Gastroesophageal sphincter (tissue), 4 donors: ENCODE measurements around the gene TMPO. TPM values are rescaled to one million over a fixed set of nuclear protein-coding genes. Genes with fewer than 3 reads are reported as not detected.
"Not testable (repeated sequence)": the region's sequence is repeated elsewhere in the genome, so short reads cannot be mapped to it uniquely, and the experiment has no call there.

Source experiments
- ATAC-seq: fragments of 150-250 bp; one replicate; pipeline ENCODE4 v1.9.1; 2016; ENCODE audit warnings: mild to moderate bottlenecking, moderate library complexity
- H3K27ac ChIP-seq, 4 donors: fragments of 200-600 bp; sonication (generic) in 3 of 4; 1 replicate in 3 of 4; 2 replicates in 1 of 4; pipeline ENCODE4 v1.5.1; 2016 to 2019
- H3K27me3 ChIP-seq: fragments of 200-600 bp; sonication (generic); one replicate; pipeline ENCODE4 v1.5.1; 2019
- H3K36me3 ChIP-seq, 2 donors: fragments of 200-600 bp; sonication (generic); one replicate each; pipeline ENCODE4 v1.5.1; 2019; ENCODE audit warnings: control low read depth in 1 of 2
- H3K4me1 ChIP-seq, 3 donors: fragments of 200-600 bp; sonication (generic); 1 replicate in 2 of 3; 2 replicates in 1 of 3; pipeline ENCODE4 v1.5.1; 2016 to 2019; ENCODE audit warnings: control low read depth in 2 of 3
- H3K4me3 ChIP-seq, 2 donors: fragments of 200-600 bp; sonication (generic); one replicate each; pipeline ENCODE4 v1.5.1; 2019; ENCODE audit warnings: mild to moderate bottlenecking in 1 of 2, moderate library complexity in 1 of 2
- H3K9me3 ChIP-seq, 3 donors: fragments of 200-600 bp; sonication (generic); one replicate each; pipeline ENCODE4 v1.5.1; 2017 to 2019; ENCODE audit warnings: control low read depth in 2 of 3
- EP300 ChIP-seq: sonication (generic); formaldehyde crosslinking; IDR thresholded peaks from one replicate; pipeline ENCODE4 v1.6.1; 2017; ENCODE audit warnings: antibody characterized with exemption, mild to moderate bottlenecking
- POLR2A ChIP-seq, 2 donors: fragments of 450-650 bp; IDR thresholded peaks; one replicate each; pipeline ENCODE4 v1.6.1; 2017; ENCODE audit warnings: antibody characterized with exemption in 2 of 2, mild to moderate bottlenecking in 2 of 2, moderate library complexity in 1 of 2
- POLR2AphosphoS5 ChIP-seq: sonication (generic); formaldehyde crosslinking; IDR thresholded peaks from one replicate; pipeline ENCODE4 v1.6.1; 2017; ENCODE audit warnings: antibody characterized with exemption
- WGBS, 2 donors: methylation state at CpG; one replicate each; pipeline ENCODE4 v1.1.5; 2018; ENCODE audit warnings: low coverage in 1 of 2; 5-methylcytosine and 5-hydroxymethylcytosine counted together
- small RNA-seq, 4 donors: library from RNA; depleted of rRNA; stranded (forward); fragments of <200 nt; gene quantifications; one replicate each; pipeline ENCODE3, GENCODE V24; 2016
- total RNA-seq, 4 donors: library from RNA; depleted of rRNA; stranded (reverse); fragments of >200 nt; gene quantifications; one replicate each; pipeline ENCODE4 v1.1.0, GENCODE V29; 2016
- TF ChIP-seq, protein P1 (sequence below), 4 experiments: fragments of 200-600 bp in 2 of 4; fragments of 450-650 bp in 2 of 4; sonication (generic) in 1 of 4; IDR thresholded peaks; one replicate each; pipeline ENCODE4 v1.5.1; 2017 to 2019; ENCODE audit warnings: antibody characterized with exemption in 4 of 4, mild to moderate bottlenecking in 2 of 4, moderate library complexity in 2 of 4

Gene TMPO
- total RNA-seq, 4 donors from 2014 or later: 42.3 to 56.7 (median 53.7) TPM

- Histone ChIP-seq H3K36me3 (peaks cover 0 to 31% of the 10 kb centered on the region in 2 donors), H3K27me3 (no peaks in the 10 kb centered on the region), H3K4me1 (peaks cover 0 to 43% (median 8%) of the 10 kb centered on the region in 3 donors), H3K4me3 (peak overlapping the region; percentile 87 to 97), H3K9me3 (no peaks in the 10 kb centered on the region), H3K27ac (peak overlapping the region; percentile 87 to 99 (median 98))
- no peak for TF ChIP-seq POLR2A (IDR thresholded peaks at IDR 0.05)
- TF ChIP-seq, protein P1, sequence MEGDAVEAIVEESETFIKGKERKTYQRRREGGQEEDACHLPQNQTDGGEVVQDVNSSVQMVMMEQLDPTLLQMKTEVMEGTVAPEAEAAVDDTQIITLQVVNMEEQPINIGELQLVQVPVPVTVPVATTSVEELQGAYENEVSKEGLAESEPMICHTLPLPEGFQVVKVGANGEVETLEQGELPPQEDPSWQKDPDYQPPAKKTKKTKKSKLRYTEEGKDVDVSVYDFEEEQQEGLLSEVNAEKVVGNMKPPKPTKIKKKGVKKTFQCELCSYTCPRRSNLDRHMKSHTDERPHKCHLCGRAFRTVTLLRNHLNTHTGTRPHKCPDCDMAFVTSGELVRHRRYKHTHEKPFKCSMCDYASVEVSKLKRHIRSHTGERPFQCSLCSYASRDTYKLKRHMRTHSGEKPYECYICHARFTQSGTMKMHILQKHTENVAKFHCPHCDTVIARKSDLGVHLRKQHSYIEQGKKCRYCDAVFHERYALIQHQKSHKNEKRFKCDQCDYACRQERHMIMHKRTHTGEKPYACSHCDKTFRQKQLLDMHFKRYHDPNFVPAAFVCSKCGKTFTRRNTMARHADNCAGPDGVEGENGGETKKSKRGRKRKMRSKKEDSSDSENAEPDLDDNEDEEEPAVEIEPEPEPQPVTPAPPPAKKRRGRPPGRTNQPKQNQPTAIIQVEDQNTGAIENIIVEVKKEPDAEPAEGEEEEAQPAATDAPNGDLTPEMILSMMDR (IDR thresholded peaks at IDR 0.05): no peak
- no peak for TF ChIP-seq EP300
- peak; percentile 15 for TF ChIP-seq POLR2AphosphoS5
- WGBS, 2 donors: 1% methylated on average over 8 to 14 of the region's 35 CpGs
- ATAC-seq: peak; percentile 41
Measured at GRCh38 chr12:98594050-98594835, 78.9 kb downstream of the TMPO start.

GRCh38 chr12:98595243-98595988 lies 80.0 kb downstream of the TMPO start:
- TF ChIP-seq, protein P1 (IDR thresholded peaks at IDR 0.05): no peak
- no peak for TF ChIP-seq POLR2A (IDR thresholded peaks at IDR 0.05)
- TF ChIP-seq POLR2AphosphoS5: no peak
- no peak for TF ChIP-seq EP300
- H3K27ac ChIP-seq: peak overlapping the region in 3 of 4 donors; percentile 98 to 99 (median 99)
- no peaks in the 10 kb centered on the region for H3K9me3 ChIP-seq
- H3K36me3 ChIP-seq: peaks cover 4 to 43% of the 10 kb centered on the region in 2 donors
- H3K4me1 ChIP-seq: peaks cover 0 to 43% (median 8%) of the 10 kb centered on the region in 3 donors
- peak overlapping the region; percentile 87 to 97 for H3K4me3 ChIP-seq
- 28 to 31% methylated on average over 3 of the region's 3 CpGs for WGBS, 2 donors
- H3K27me3 ChIP-seq: no peaks in the 10 kb centered on the region
- no peak for ATAC-seq

GRCh38 chr12:98597313-98597712 lies 81.9 kb downstream of the TMPO start:
- not testable (repeated sequence) for H3K9me3 ChIP-seq, ATAC-seq, H3K27me3 ChIP-seq, H3K4me3 ChIP-seq, H3K27ac ChIP-seq
- 68% methylated on average over 3 of the region's 5 CpGs; no CpG with 5 or more reads in 1 of the 2 donors for WGBS, 2 donors
- peaks cover 12 to 62% of the 10 kb centered on the region in 2 donors for H3K36me3 ChIP-seq
- peaks cover 0 to 43% (median 8%) of the 10 kb centered on the region in 3 donors for H3K4me1 ChIP-seq

Small RNA genes lying within 50 kb of the gene (small RNA-seq; reads per million reads assigned to genes)
- gene SNORA53: 2.6 to 20.2 (median 10.6) reads per million in 4 donors

Other genes starting within 250 kb of the TMPO start
- 100 to 1,000 TPM; 602 to 636 (median 625) TPM for gene SLC25A3, start 78.1 kb downstream of the TMPO start, total RNA-seq
- gene IKBIP, start 129.2 kb downstream of the TMPO start, total RNA-seq: 10 to 100 TPM in 2 of 4 donors, 1 to 10 TPM in 2; 4.5 to 17.2 (median 10.2) TPM
- gene APAF1, start 129.7 kb downstream of the TMPO start, total RNA-seq: 10 to 100 TPM in 1 of 4 donors, 1 to 10 TPM in 3; 7.5 to 18.6 (median 8.5) TPM